CD1c-positive myeloid dendritic cell (primary cell): Measurements from ENCODE around the gene MROH2A.

Experiments used
- DNase-seq: peaks from one replicate; pipeline ENCODE4 v3.0.0-alpha.2; 2016; ENCODE audit errors: extremely low spot score

The MROH2A gene

DNA sequence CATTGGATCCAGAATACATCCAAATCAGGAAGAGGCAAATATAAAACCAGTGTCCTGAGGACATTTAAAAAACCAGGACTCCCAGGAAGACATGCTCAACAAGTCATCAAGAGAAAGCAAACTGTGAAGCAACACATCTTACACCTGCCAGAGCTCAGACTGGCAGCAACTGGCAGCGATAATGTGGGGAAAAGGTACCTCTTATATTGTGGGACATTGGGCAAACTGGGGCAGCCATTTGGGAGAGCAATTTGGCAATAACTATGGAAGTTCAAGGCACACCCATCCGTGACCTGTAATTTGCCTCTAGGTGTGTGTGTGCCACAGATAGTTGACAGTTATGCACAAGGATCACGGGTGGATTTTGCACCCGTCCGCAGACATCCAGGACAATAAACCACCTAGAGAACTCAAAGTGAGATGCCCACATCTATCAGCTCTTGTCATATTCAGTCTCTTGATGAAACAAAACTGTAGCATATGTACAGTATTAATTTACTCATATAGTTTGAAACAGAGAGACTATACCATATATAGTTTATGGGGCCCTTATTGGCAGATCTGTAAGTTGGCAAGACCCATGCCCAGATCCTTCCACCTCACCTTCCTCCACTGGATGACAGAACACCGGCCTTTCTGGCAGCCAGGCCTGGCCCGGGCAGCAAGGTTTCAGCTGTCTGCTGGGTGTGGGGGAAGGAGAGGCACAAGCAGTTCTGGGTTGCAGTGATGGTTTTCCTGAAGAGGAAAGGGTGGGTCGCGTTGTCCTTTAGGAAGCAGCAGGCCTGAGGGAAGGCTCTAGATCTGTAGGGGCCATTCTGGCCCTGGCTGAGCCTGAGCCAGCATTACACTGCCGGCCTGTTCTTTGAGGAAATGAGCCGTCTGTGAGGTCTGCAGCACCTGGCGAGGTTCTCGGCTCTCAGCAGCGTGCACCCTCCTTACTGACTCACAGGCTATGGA lies 57.4 kb downstream of the MROH2A start:
- no peak for DNase-seq

DNA sequence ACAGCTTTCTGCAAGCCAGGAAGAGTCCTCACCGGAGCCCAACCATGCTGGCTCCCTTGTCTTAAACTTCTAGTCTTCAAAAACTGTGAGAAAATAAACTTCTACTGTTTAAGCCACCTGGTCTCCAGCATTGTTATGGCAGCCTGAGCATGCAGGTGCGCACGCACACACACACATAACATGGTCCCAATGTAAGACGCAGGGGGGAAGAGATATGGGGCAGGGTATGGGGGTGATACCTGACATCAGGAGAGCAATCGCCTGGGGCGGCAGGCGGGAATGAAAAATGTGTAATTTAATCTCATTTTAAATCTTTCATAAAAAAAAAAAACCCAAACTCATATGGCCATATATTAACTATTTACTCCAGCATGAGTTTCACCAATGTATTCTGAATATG lies 58.2 kb downstream of the MROH2A start:
- no peak for DNase-seq

DNA sequence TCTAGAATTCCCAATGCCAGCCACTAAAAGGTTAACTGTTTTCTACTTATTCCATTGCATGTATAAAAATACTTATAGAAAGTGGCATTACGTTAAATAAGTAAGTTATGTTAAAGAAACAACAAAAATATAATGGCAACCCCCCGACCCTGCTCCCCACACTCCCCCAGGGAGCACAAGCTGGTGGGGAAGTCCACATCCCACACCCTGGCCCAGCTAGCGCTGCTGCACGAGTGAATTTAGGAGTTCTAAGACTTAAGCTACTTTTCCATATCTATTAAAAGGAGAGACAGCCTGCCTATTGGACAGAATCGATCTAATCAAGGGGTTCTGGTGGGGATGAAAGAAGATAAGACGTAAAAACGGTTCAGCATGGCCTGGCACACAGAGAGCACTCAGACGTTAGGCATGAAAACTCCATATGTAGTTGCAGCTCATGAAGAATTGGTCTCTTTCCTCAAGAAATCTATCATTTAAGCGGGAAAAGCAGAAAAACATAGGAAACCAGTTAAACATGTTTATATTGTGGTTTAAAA lies 59.6 kb downstream of the MROH2A start:
- DNase-seq, result no peak

DNA sequence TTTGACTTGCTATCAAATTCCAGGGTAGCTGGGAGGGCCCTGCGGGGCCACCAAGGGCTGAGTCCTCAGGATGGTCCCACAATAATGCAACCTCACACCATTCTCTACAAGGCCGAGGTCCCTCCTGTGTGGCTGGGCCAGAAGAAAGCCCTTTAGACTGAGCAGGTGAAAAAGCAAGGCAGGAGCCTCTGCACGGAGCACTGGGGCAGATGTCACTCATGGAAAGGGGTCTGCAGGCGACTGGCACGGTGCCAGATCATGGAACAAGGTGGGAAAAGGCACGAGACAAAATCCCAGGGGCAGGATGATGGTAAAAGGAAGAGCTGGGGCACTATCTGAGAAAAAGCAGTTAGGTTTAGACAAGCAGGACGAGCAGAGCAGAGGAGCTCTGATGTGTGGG lies 60.1 kb downstream of the MROH2A start:
- DNase-seq, result no peak

DNA sequence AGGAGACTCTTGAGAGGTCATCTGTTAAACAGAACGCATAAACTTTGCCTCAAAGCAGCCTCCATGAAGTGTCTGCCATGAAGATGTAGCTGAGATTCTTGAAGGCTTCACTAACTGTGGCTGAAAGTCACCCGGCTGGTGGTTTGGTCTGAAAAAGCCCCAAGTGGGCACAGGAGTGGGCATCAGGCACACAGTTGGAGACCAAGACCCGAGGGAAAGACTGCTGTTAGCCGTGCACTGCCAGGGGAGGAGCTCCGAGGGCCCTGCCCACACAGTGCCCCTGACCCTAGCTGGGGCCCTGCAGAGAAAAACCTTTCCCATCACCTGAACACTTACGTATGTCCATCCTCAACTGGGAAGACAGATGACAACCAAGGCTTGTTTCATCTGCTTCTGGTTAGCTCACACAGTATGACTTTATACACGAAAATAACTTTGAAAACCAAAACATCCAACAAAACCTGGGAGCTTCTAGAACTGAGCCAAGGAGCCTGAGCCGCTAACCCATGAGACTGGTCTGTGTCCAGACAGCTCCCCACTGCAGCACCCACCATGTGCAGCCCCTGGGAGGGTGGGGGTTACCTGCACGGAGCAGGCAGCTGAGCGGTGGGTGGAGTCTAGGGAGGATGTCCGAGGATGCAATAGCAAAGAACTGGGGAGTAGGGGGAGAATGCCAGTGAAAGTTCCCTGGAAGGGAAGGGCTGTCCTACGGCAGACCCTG lies 60.8 kb downstream of the MROH2A start:
- DNase-seq, result no peak

DNA sequence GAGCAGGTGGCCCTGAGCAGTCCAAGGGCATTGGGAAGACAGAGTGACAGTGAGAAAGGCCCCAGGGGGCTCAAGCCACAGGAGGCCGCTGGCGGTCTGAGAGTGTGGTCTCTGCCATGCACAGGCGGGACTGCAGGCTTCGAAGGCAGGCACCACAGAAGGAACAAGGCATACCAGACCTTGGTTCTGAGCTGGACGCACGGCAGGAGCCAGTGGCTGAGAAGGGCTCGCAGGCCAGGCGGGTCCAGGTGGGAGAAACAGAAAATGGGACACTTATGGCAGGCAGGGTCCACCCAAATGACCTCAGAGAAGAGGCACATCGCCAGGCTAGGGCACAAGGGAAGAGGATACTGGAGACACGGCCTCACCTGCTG lies 61.3 kb downstream of the MROH2A start:
- DNase-seq, result no peak

DNA sequence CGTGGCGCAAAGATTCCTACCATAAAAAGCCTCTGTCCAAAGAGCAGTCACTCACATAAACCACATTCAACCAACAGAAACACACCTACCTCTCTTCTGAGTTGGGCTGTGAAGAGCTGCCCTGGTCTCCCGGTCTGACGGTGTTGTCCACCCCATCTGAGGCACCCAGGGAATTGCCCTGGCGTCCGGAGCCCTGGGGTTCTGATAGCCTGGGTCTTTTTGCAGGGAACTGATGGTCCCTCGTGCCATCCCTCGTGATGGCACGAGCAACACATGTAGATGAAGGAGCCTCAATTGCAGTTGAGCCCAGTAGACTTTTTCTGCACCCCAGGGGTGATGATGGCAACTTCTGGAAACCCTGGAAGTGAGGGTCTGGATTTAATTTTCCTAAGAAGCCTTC lies 62.4 kb downstream of the MROH2A start:
- no peak for DNase-seq

DNA sequence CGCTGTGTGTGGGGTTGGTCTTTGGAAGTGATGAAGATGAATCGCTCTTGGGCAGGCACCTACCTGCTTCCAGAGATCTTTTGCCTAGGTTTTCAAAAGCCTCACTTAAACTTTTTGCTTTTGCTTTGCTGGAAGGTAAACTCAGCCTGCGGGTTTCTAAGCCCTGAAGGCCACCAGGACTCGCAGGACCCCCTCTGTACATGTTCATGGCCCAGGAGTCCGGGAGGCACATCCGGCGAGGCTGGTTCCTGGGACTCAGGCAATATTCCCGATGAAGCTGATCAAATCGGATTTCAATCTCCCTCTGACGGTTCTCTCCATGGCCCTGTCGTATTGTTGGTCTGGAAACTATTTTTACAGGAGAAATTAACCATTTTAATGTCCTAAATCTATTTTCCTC lies 63.1 kb downstream of the MROH2A start:
- no peak for DNase-seq

DNA sequence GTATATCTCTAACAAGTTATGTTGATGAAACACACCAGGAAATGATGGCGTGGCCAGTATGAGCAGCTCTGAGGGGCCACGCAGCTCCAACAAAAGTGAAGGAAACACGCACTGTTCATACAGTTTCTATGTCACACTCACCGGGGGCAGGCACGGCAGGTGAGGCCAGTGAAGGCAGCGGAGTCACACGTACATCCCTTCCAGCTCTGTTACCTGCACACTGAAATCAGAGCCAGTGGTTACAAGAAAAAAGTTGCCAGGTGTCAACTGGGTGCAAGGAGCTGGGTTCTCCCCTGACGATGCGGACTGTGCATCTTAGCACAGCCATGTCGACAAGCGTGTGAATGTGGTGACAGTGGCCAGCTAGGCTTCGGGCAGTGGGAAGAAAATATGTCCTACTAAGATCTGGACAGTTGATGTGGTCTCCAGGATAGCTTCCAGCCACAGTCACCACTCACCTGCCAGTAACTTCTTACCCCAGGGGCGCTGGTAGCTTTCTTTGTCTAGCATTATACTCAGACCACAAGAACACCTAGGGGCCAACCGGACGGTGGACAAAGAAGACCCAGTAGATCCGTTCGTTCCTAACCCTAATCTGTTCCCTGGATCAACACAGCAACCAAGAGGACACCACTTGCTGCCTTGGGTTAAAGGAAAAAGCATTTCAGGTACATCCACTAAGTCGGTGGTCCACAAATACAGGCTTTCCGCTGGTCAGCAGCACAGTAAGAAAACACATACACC lies 66.1 kb downstream of the MROH2A start:
- DNase-seq, result no peak

DNA sequence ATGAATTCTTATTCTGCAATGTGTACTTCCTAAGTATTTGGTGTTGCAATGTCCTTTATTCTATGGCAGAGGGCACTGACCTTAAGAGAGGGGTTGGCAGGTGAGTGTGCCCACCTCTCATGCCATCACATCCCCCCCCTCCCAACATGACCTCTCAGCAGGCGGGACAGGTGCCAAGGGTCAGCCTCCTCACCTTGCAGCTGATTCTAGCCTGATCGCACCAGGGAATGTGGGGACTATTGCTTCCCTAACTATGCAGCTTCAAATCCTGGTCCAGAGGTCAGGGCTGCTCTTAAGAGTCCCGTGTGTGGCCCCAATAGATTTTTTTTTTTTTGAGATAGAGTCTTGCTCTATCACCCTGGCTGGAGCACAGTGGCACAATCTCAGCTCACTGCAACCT lies 66.7 kb downstream of the MROH2A start:
- no peak for DNase-seq

DNA sequence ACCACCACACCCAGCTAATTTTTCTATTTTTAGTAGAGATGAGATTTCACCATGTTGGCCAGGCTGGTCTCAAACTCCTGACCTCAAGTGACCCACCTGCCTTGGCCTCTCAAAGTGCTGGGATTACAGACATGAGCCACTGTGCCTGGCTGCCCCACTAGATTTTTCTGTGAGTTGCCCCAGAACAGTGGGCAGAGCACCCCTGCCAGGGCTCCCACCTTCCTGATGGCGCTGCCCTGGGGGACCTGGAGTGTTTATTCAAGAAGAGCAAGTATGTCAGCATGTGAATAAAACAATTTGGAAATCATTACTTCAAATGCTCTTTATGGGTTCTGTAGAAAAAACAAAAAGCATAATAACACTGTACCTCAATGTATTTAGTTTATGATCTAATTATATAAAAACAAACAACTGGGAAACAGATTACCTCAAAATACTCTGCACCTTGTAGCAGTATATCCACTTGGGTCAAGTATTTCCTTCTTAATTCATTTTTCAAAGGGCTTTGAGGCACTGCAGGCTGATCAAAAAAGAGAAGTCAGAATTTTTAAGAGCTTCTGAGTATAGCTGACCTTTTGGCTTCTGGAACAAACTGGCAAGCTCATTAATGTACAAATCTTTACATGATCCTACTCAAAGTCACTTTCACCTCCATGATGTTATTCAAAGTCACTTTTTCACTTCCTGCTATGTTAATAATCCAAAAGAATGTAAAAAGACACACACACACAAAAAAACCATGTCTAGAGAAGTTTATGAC lies 67.4 kb downstream of the MROH2A start:
- DNase-seq, result peak; percentile 51

DNA sequence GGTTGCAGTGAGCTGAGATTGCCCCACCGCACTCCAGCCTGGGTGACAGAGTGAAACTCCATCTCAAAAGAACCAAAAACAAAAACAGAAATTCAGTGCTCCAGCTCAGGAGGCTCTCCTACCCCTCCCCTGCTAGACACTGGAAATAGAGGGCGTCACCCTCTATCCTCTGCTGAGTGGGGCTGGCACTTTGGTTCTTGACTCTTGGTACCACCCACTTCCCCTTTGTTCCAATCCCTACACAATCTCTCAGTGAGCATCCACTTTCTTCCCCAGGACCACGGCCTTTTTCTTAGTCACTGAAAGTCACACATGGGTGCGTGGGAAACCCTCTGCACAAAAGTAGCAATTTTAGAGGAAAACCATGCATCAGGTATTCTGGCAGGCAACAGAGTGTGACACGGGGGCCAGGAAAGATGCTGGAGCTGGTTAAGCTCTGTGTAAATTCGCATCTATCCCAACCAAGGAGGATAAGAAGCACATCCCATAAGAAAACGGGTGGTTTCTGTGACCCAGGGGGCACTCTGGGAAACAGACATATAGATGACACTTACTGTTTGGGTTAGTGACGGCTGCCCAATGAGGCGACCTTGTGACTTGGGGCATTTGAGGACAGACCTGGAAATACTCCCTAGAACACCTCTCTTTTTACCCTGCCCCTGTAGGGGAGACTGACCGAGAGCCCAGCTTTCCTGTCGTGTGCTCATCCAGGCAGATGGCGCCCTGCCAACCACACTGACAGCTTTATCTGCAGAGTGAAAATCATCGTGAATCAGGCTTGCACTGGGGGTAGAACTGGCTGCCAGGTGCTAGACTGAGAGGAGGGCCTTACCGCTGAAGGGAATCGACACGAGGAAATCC lies 68.5 kb downstream of the MROH2A start:
- DNase-seq, result peak; percentile 35

DNA sequence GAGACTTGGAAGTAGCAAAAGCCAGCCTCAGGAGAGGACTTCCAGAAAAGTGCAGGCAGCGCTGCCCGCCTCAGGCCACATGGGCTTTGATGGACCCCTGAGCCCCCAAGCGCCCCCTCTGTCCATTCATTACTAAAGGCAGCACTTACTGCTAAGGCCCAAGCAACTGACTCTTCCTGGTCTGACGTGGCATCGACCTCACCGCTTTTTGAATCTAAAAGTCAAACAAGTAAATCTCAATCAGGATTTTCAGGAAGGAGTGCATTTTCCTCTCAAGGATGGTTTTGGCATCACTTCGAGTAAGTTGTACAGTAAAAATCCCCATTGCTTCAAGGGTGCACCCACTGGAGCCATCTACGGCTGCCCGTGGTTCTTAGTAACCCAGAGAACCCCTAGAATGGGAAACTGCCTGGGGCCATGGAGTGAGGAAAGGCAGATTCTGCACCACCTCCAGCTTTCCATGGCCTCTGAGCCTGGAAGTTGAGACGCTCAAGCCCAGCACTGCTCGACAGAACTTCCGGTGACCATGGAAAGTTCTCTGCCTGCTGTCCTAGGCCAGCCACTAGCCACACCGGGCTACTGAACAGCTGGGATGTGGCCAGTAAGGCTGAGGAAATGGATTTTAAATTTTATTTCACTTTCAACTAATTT lies 69.2 kb downstream of the MROH2A start:
- DNase-seq, result no peak

DNA sequence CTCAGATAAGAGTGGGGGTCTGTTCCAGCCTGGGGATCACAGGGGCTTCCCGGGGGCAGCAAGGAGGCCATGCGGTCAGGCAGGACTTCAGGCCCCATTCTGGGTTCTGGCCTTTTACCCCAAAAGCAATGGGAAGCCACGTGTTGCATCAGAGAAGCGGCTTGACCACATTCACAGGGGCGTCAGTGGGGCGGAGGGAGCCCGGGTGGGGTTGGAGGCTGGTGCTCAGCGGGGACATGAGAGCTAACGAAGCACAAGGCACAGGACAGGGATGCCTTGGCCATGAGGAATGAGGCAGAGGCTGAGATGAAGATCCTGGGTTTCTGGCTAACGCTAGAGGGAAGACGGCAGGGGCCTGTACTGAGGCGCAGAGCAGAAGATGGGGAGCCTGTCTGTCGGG lies 70.1 kb downstream of the MROH2A start:
- DNase-seq, result no peak

DNA sequence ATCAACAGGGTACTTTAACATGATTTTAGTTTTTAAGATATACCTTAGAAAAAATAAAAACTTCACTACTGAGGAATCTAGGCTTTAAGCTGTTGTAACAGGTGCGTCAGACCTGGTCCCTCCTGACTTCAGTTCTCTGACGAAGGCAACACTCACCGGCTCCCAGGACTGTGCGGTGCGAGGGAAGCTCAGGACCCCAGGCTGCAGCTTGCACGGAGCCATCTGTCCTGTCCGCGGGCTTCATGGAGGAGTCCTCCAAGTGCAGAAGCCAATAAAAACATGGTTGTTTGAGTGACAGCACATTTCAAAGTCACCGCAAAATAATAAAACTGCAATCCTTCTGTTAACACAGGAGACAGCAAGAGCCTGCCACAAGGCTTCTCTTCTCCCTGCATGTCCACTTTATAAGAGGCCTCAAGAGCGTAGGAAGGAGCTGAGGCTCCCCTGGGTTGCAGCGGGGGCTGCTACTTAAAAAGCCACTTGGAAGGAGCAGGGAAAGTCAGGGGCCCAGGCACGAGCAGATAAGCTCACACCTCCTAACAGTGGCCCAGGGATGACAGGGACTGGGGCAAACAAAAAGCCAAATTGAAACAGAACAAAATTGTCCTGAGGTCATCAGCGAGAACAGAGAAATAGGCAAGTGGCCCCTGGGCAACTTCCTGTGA lies 71.6 kb downstream of the MROH2A start:
- DNase-seq, result no peak

DNA sequence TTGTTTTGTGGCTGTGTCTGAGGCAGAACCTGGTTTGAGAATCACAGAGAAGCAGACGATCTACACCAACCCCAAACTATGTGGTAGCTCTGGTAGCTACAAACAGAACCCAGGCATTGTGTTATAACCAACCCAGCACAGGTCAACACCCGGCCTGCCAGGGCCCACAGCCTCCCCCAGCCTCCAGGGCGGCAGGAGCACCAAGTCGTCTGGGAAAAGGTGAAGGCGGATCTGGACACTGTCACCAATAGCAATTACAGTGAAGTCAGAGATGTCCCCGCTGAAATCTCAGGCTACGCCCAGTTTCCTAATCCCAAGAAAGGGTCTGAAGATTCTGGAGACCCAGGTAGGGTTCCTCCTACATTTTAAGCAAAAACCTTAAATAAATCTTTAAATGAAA lies 72.6 kb downstream of the MROH2A start:
- DNase-seq, result no peak

DNA sequence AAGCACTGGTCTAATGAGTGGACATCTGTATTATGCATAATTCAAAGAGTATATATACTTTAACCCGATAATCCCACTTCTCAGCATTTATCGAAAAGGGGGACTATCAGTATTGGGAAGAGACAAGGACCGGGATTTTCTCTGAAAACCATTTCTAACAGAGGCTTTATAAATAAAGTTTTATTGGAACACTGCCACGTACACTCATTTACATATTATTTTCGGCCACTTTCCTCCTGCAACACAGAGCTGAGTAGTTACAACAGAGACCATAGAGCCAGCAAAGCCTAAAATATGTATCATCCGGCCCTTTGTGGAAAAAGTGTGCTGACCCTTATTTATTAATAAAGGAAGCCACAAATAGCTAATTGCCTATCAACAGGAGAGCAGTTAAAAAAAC lies 73.0 kb downstream of the MROH2A start:
- no peak for DNase-seq

DNA sequence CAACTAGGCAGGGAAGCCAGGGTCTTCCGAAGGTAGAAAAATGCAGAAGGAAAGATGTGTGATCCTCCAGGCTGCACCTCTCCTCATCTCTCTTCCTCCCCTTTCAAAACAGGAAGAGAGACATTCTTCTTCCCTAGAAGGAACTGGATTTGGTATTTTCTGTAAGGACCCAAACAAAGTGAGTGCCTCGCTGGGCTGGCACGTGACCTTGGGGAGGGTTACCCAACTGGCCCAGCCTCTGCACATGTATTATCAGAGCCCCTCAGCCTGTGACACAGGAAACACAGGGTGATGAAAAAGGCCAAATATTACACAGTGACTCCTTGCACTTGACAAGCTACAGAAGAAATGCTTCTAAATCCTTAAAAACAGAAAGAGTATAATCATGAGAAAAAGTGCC lies 73.9 kb downstream of the MROH2A start:
- DNase-seq, result peak; percentile 68

DNA sequence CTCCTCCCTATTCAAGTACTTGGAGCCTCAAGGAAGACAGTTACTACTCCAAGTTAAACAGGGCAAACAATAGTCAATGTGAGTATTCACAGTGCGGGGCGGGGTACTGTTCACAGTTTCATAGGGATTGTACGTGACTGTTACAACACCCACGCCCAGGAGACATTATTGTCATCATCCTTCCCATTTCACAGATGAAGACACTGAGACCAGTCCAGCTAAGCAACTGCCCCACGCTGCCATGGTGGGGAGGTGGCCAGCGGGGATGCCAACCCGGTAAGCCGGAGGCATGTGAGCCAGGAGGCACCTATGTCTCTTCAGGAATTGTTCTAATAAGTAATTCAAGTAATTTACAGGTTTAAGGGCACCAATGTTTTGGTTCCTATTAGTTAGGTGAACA lies 75.2 kb downstream of the MROH2A start:
- no peak for DNase-seq

DNA sequence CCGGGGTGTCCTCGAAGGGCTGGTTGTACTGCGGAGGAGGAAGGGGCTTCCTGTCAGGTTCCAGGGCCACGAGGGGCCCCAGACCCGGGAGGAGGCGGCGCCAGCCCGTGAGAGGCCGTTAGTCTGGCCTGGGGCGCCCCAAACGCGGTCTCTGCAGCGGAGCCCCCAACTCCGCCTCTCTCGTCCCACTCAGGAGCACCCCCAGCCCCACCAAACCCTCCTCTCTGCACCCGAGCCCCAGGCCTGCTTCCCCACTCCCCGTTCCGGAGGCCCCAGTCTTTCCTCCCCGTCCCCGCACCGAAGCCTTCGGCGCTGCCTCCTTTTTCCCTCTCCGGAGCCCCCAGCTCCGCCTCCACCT lies 75.7 kb downstream of the MROH2A start:
- DNase-seq, result no peak
